ENCODE measurements around the gene FARP1. TPM values are rescaled to one million over a fixed set of nuclear protein-coding genes. Genes with fewer than 3 reads are reported as not detected.

The FARP1 gene
- total RNA-seq, 1 donor = 125 TPM

DNA sequence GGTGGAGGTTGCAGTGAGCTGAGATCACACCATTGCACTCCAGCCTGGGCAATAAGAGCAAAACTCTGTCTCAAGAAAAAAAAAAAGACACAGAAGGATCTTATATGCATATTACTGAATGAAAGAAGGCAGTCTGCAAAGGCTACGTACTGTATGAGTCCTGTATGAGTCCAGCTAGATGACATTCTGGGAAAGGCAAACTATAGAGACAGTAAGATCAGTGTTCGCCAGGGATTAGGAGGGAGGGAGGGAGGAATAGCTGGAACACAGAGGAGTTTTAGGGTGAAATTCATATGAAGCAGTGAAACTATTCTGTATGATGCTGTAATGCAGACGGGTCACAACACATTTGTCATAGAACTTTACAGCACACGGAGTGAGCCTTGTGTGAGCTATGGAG, 200.1 kb downstream of the FARP1 start:
- no peak for DNase-seq (ENCODE audit: low read depth)
- H3K4me3 ChIP-seq (ENCODE audit: low read depth, low read length) = no peak overlapping the region
- TF ChIP-seq, protein P1, sequence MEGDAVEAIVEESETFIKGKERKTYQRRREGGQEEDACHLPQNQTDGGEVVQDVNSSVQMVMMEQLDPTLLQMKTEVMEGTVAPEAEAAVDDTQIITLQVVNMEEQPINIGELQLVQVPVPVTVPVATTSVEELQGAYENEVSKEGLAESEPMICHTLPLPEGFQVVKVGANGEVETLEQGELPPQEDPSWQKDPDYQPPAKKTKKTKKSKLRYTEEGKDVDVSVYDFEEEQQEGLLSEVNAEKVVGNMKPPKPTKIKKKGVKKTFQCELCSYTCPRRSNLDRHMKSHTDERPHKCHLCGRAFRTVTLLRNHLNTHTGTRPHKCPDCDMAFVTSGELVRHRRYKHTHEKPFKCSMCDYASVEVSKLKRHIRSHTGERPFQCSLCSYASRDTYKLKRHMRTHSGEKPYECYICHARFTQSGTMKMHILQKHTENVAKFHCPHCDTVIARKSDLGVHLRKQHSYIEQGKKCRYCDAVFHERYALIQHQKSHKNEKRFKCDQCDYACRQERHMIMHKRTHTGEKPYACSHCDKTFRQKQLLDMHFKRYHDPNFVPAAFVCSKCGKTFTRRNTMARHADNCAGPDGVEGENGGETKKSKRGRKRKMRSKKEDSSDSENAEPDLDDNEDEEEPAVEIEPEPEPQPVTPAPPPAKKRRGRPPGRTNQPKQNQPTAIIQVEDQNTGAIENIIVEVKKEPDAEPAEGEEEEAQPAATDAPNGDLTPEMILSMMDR (IDR thresholded peaks at IDR 0.05; ENCODE audit: insufficient read depth, low read depth, low read length) = no peak

DNA sequence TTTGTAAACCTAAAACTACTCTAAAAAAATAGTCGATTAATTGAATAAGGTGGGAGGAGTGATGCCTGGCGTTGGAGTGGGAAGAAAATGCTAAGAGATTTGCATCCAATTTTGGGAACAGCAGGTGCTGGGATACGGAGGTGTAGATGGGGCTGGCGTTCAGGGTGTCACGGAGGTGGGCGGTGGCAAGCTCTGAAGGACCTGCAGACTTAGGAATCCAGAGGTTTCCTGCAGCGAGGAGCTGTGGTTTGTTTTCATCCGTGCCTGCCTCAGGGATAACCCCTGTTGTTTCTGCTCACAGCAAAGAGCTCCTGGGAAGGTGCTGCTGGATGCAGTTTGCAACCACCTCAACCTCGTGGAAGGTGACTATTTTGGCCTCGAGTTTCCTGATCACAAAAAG, 200.6 kb downstream of the FARP1 start:
- no peak for DNase-seq (ENCODE audit: low read depth)
- TF ChIP-seq, protein P1 (IDR thresholded peaks at IDR 0.05; ENCODE audit: insufficient read depth, low read depth, low read length) = no peak
- H3K4me3 ChIP-seq (ENCODE audit: low read depth, low read length) = no peak overlapping the region

DNA sequence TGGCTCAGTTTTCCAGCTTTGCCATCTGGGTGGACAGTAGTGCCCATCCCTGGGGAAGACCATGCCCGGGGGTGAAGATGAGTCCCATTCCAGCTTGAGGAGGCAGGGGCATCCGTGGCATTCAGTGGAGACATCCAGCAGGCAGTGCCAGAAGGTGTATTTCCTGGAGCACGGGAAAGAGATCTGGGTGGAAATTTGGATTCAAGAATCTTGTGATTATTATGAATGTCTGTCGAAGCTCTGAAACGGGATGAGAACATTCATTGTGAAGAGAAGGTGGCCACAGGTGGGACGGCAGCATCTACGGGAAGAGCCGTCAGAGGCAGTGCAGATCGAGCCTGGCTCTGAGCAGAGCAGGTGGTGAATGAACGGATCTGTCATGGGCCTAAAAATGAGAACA, 201.5 kb downstream of the FARP1 start:
- TF ChIP-seq, protein P1 (IDR thresholded peaks at IDR 0.05; ENCODE audit: insufficient read depth, low read depth, low read length) = no peak
- DNase-seq (ENCODE audit: low read depth) = no peak
- H3K4me3 ChIP-seq (ENCODE audit: low read depth, low read length) = no peak overlapping the region

DNA sequence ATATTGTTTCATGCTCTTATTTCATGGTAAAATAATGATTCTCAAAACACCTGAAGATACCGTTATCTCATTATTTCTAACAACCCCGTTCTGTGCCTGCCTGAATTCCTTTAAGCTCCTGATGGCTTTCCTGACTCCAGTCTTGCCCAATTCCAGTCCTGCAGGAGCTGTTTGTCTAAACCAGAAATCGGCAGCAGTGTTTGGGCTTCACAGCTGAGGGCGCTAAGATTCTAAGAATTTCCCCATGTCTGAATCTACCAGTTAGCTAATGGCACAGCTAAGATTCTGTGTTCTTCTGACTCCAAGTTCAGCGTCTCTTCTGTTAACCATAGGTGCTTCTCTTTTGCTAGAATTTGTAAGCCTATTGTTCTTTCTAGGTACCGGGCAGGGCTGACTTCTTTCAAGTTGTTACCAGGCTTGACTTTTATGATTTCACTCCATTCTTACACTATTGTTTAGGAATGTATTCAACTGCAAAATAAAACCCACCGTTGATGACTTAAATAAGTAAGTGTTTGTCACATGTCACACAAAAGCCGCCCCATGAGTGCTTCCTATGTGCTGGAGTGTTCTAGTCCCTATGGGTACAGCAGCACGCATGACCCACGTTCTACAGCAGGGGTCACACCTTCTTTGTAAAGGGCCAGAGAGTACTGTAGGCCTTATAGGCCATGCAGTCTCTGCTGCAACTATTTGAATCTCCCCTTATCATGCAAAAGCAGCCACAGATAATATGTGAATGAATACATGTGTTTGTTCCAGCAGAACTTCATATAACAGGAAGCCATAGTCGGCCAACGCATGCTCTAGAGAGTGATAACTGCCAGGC, 202.4 kb downstream of the FARP1 start:
- DNase-seq (ENCODE audit: low read depth) = no peak

DNA sequence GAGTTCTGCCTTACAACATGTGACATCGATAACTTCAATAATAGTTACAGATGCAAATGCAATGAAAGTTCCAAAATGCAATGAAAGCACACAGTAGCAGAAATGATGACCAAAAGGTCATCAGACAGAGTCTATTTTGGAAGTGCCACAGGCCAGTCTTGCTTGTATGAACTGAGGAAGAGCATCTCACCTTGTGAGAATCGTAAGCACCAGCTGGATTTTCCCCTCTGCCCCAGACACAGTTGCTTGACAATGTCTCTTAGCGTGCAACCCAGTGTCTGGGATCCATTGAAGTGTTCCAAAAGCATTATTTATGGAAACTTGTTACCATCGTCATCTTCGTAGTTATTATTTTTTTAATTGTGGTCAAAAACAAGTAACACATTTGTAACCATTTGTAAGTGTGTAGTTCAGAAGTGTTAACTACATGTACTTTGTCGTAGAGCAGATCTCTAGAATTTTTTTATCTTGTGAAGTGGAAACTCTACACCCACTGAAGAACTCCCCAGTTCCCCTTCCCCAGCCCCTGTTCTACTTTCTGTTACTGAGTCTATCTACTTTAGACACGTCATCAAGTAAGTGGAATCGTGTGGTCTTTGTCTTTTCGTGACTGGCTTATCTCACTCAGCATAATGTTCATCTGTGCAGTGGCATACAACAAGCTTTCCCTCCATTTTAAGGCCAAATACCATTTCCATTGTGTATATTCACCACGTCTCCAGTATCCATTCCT, 204.2 kb downstream of the FARP1 start:
- TF ChIP-seq, protein P1 (IDR thresholded peaks at IDR 0.05; ENCODE audit: insufficient read depth, low read depth, low read length) = no peak
- DNase-seq (ENCODE audit: low read depth) = no peak
- no peak overlapping the region for H3K4me3 ChIP-seq (ENCODE audit: low read depth, low read length)

More for the DNA sequence above, 202.4 kb downstream of the FARP1 start:
- no peak overlapping the region for H3K4me3 ChIP-seq (ENCODE audit: low read depth, low read length)
- TF ChIP-seq, protein P1 (IDR thresholded peaks at IDR 0.05; ENCODE audit: insufficient read depth, low read depth, low read length) = no peak

DNA sequence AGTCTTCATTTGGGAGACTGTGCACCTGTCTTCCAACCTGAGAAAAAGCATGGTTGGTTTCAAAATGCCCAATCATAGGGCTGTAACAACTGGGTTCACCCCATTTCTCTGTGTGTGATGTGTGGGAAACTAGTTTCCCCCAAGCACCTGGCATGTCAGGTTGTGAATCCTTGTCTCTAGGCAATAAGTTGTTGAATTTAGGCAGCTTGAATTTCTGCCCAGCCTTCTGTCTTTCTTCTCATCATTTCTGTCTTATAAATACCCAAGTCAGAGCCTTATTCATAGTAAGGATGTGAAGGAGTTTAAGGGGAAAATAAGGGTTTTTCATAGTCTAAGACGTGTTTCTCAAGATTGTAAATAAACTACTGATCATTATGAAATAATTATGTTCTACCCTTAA, 204.9 kb downstream of the FARP1 start:
- TF ChIP-seq, protein P1 (IDR thresholded peaks at IDR 0.05; ENCODE audit: insufficient read depth, low read depth, low read length) = no peak
- no peak for DNase-seq (ENCODE audit: low read depth)
- H3K4me3 ChIP-seq (ENCODE audit: low read depth, low read length) = no peak overlapping the region
